22Rv1 (cell line): ENCODE data around the gene MYMK.

Experiments
- H3K27ac ChIP-seq: fragments of 450-650 bp; 2 replicates; pipeline ENCODE4 v1.5.1; 2017
- ZFX ChIP-seq: fragments of 450-650 bp; IDR thresholded peaks from 2 replicates; pipeline ENCODE4 v1.6.1; 2017; ENCODE audit warnings: antibody characterized with exemption, borderline replicate concordance
- TF ChIP-seq, protein P1 (sequence below): fragments of 450-650 bp; IDR thresholded peaks from 2 replicates; pipeline ENCODE4 v1.5.1; 2017; ENCODE audit warnings: mild to moderate bottlenecking

Gene MYMK

DNA sequence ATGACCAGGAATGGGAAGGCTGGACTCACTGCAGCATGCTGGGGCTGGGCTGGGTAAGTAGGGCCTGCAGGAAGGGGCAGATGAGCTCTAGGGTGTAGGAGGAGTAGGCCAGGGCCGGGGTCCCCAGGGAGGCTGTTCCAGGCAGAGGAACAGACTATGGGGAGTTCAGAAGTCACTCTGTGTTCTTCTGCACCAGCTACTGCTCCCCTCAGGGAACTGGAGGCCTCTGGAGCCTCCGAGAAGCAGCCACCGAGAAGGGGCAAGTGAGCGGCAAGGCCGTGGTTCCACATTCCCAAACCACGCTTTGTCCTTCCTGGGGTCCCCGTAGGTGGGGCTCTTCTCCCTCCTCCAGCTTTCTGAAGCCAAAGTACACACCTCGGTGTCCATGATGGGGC lies 37.4 kb downstream of the MYMK start:
- no peak overlapping the region for H3K27ac ChIP-seq
- TF ChIP-seq, protein P1, sequence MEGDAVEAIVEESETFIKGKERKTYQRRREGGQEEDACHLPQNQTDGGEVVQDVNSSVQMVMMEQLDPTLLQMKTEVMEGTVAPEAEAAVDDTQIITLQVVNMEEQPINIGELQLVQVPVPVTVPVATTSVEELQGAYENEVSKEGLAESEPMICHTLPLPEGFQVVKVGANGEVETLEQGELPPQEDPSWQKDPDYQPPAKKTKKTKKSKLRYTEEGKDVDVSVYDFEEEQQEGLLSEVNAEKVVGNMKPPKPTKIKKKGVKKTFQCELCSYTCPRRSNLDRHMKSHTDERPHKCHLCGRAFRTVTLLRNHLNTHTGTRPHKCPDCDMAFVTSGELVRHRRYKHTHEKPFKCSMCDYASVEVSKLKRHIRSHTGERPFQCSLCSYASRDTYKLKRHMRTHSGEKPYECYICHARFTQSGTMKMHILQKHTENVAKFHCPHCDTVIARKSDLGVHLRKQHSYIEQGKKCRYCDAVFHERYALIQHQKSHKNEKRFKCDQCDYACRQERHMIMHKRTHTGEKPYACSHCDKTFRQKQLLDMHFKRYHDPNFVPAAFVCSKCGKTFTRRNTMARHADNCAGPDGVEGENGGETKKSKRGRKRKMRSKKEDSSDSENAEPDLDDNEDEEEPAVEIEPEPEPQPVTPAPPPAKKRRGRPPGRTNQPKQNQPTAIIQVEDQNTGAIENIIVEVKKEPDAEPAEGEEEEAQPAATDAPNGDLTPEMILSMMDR = no peak
- TF ChIP-seq ZFX = no peak

DNA sequence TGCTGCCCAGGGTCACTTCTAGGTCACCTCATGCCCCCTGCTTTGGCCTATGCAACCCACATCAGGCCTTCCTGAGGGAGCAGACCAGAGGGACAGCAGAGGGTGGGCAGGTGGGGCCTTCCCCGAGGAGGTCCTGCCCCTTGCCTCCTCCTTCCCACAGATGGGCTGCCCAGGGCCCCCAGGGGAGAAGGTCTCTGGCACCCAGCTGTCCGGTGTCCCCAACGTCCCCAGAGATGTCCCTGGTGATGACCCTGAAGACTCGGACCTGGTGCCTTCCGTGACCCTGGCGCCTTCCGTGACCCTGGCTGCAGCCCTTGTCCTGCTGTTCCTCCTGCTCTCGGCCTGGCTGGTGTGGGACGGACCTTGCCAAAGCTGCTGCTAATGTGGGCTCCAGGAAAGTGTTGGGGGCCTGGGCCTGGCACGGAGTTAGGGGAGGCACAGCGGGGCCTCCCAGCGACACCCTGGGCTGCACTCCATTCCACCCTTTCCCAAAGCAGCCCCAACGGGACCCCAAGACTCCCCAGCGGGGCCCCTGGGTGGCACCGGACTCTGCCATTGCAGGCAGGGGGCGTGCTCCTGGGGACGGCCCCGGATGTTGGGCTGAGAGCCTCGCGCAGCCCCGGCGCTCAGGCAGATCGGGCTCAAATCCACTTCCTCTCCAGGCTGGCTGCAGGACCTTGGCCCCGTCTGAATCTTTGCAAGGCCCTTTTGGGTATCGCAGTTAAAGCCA lies 39.1 kb downstream of the MYMK start:
- no peak for TF ChIP-seq ZFX
- TF ChIP-seq, protein P1 = no peak
- H3K27ac ChIP-seq = no peak overlapping the region

DNA sequence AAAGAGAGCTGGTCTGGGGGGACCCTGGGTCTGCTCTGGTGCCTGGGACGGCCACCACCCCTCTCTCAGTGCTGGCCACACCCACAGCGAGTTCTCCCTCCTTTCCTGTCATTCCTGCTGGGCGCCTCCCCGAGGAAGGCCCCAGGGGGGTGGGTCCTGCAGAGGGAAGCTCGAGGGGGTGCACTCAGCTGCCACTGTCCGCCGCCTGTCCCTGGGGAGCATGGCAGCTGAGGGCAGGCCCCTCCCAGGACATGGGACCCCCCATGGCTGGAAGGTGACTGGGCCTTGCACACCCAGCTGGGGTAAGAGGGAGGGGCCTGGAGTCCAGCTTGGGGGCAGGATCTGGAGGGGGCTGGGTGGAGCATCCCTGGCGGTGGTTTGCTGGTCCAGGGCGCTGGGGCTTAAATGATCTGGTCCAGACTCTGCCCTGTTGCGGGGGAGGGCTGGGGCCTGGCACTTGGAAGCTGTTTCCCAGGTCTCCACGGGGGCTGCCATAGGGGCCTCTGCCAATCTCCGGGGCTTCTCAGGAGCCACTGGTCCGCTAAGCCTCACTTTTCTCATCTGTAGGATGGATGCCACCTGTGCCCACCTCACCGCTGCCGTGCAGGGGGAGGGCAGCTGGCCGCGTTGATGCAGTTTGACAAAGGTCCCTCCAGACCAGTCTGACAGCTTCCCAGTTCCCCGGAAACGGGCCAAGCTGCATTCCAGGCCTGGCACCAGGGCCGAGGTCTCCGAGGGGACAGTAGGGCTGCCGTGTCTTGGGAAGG lies 39.9 kb downstream of the MYMK start:
- H3K27ac ChIP-seq = no peak overlapping the region
- no peak for TF ChIP-seq ZFX
- TF ChIP-seq, protein P1 = no peak

DNA sequence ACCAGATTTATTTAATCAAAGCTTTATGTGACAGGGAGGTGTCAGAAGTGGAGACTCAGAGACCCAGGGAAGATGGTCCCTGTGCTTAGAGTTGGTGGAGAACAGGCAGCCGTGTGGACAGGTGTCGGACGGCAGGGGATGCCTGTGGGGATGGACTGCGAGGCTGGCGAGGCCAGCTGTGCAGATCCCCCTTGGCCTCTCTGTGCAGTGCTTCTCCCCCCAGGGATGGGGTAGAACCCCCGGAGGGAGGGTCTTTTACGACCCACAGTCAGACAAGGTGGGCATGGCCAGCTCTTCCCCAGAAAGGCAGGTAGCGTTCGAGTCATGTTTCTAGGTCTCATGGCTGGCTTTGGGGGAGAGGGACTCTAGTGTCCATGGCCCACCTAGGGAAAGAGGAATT lies 41.1 kb downstream of the MYMK start:
- no peak overlapping the region for H3K27ac ChIP-seq

DNA sequence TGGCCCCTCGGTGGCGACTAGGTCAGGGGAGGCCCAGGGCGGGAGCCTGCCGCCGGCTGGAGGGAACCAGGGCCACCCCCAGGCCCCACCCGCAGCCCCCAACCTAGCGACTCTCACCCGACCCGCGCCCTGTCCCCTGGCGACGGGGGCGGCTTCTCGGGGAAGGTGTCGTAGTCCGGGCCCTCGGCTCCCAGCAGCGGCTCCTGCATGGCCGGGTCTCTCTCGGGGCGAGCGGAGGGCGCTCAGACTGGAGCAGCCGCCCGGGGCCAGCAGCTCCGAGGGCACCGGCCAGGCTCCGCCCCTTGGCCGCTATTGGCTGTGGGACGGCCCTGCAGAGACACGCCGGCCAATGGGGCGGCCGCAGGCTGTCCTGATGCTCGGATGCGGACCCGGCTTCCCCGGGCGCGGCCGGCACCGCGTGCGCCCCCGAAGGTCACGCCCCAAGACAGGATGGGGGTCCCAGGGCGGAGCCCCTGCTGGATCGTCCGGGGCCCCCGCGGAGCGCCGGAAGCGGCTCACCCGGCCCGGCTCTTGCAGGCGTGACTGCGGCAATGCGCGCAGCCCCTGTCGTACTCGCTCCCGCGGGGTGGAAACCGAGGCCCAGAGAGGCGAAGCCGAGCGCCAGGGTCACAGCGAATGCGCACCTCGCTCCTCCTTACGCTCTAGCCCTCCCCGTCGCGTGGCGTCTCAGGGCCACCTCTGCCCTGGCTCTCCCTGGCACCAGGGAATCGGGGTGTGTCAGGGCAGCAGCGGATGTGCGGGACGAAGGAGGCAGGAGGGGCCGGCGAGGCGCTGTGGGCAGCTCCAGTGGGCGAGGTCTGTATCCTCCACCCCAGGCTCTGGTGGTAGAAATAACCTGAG lies 45.7 kb downstream of the MYMK start, which contains the start of gene SLC2A6:
Gene SLC2A6 (minus strand): TSS at position 249 of the 861 bp plus-strand sequence. CDS start 40 bp downstream, at position 209.
- H3K27ac ChIP-seq = no peak within 1 kb of the TSS
- TF ChIP-seq, protein P1 = no peak
- TF ChIP-seq ZFX = no peak

More for the DNA sequence above, 41.1 kb downstream of the MYMK start:
- TF ChIP-seq, protein P1 = no peak
- TF ChIP-seq ZFX = no peak

DNA sequence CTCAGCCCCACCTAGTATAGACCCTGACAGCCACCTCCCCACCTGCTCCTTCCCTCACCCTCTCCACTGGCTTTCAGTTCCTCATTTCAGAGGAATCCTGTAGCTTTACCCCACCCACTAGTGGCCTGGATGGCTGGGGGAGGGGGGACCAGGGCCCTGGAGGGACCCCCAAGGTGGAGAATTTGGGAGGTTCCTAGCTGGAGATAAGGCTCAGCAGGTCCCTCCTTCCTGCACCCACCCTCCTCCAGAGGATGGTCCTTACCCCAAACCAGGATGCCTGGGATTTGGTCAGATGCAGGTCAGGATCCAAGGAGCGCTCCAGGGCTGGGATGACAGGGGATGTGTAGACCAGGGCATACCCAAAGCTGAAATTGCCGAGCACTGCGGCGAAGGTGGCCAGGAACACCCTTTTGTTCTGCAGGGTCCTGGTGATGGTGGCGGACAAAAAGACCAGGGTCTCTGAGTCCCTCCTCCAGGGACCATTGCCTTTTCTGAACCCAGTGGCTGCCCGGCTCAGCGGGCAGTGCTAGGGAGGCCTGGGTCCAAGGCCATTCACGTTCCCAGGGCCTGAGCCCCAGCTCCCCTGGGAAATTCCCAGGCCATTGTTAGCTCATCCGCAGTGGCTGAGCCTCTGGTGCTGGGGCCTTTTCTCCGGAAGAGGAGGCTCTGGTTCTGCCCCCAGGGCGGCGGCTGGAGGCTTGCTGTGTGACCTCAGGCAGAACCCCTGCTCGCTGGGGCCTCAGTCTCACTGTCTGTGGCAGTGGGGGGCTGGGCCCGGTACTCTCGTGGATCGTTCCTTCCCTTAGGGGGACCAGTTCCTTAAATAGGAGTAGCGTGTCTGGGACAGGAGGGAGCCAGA lies 46.5 kb downstream of the MYMK start:
- no peak for TF ChIP-seq ZFX
- TF ChIP-seq, protein P1 = no peak
- H3K27ac ChIP-seq = no peak overlapping the region
